GM12878 (cell line): ENCODE data around the gene SYMPK. TPM values are rescaled to one million over a fixed set of nuclear protein-coding genes. Genes with fewer than 3 reads are reported as not detected.
"Not testable (repeated sequence)": the region's sequence is repeated elsewhere in the genome, so short reads cannot be mapped to it uniquely, and the experiment has no call there.

ENCODE experiments used
- ATAC-seq: fragments of 200-7000 bp; cut with Tn5 transposase; 3 replicates; pipeline ENCODE4 v1.9.1; 2020; ENCODE audit warnings: mild to moderate bottlenecking, moderate library complexity
- BruUV-seq: library from RNA; stranded (reverse); fragments of 400-500 nt; replicated peaks from 2 replicates; lab custom pipeline; 2021; lab: Mats Ljungman, UMichigan
- CTCF ChIA-PET: fragments of 300-600 bp; sonication (Branson Sonifier 250); formaldehyde crosslinking; extraction: SDS; loops from one replicate; lab custom pipeline; 2021; ENCODE audit warnings: inconsistent platforms; lab: Yijun Ruan, JAX
- POLR2A ChIA-PET: fragments of 350-600 bp; formaldehyde crosslinking; extraction: SDS; loops from one replicate; lab custom pipeline; 2021; ENCODE audit warnings: inconsistent platforms; lab: Charles Lee
- RAD21 ChIA-PET: fragments of 300-600 bp; sonication (Branson Sonifier 250); formaldehyde crosslinking; loops from one replicate; lab custom pipeline; 2023; ENCODE audit warnings: antibody characterized with exemption; ENCODE audit not compliant: unreplicated experiment; lab: Charles Lee
- SMC1A ChIA-PET: fragments of 300-600 bp; sonication (Branson Sonifier 250); formaldehyde crosslinking; loops from one replicate; lab custom pipeline; 2023; ENCODE audit not compliant: unreplicated experiment, uncharacterized antibody; lab: Charles Lee
- DNase-seq: peaks from one replicate; pipeline ENCODE4 v3.0.0-alpha.2; 2011; ENCODE audit warnings: low read depth, low spot score
- FAIRE-seq: peaks from 3 replicates; lab custom pipeline; 2011; peaks lifted over from hg19 to GRCh38; lab: Jason Lieb, UNC
- H2AFZ ChIP-seq: 2 replicates; pipeline ENCODE4 v1.6.0; 2011; ENCODE audit warnings: low read depth, low read length, control low read depth; ENCODE audit not compliant: control insufficient read depth
- H3K27ac ChIP-seq: 2 replicates; pipeline ENCODE4 v1.5.1; 2011; ENCODE audit warnings: control low read depth; ENCODE audit not compliant: control insufficient read depth, insufficient read depth
- H3K27me3 ChIP-seq, 2 experiments: replicated peaks in 1 of 2; 2 replicates each; pipeline versions ENCODE4 v1.6.0 to v1.6.1; 2011; ENCODE audit warnings: low read length in 1 of 2; ENCODE audit not compliant: control insufficient read depth in 2 of 2, insufficient read depth in 2 of 2
- H3K36me3 ChIP-seq, 2 experiments: 2 replicates each; pipeline ENCODE4 v1.5.1; 2011; ENCODE audit warnings: low read length in 1 of 2; ENCODE audit not compliant: control insufficient read depth in 2 of 2, insufficient read depth in 2 of 2
- H3K4me1 ChIP-seq: 2 replicates; pipeline ENCODE4 v1.6.1; 2011; ENCODE audit warnings: mild to moderate bottlenecking, low read length, moderate library complexity, mixed read lengths; ENCODE audit not compliant: control insufficient read depth, insufficient read depth
- H3K4me2 ChIP-seq: 2 replicates; pipeline ENCODE4 v1.6.0; 2011; ENCODE audit warnings: control low read depth; ENCODE audit not compliant: control insufficient read depth, insufficient read depth
- H3K4me3 ChIP-seq: fragments of 200-600 bp; sonication (generic); 2 replicates; pipeline ENCODE4 v1.5.1; 2016
- H3K79me2 ChIP-seq: 2 replicates; pipeline ENCODE4 v1.6.0; 2011; ENCODE audit warnings: low read length; ENCODE audit not compliant: control insufficient read depth, insufficient read depth
- H3K9ac ChIP-seq: 2 replicates; pipeline ENCODE4 v1.8.0; 2011; ENCODE audit warnings: low read length, control low read depth, mixed read lengths; ENCODE audit not compliant: control insufficient read depth, insufficient read depth
- H3K9me3 ChIP-seq: replicated peaks from 3 replicates; pipeline ENCODE4 v1.5.1; 2011; ENCODE audit warnings: mild to moderate bottlenecking, low read length; ENCODE audit not compliant: control insufficient read depth, insufficient read depth
- H4K20me1 ChIP-seq: 2 replicates; pipeline ENCODE4 v1.6.0; 2011; ENCODE audit not compliant: control insufficient read depth, insufficient read depth
- BACH1 ChIP-seq: fragments of 450-650 bp; IDR thresholded peaks from 2 replicates; pipeline ENCODE4 v1.6.1; 2017; ENCODE audit warnings: mild to moderate bottlenecking, borderline replicate concordance
- BCL11A ChIP-seq: IDR thresholded peaks from 2 replicates; pipeline ENCODE4 v1.6.1; 2011; ENCODE audit warnings: low read depth, low read length
- CREM ChIP-seq: IDR thresholded peaks from 2 replicates; pipeline ENCODE4 v1.6.1; 2014; ENCODE audit warnings: antibody characterized with exemption, low read depth
- MXI1 ChIP-seq: fragments of 150-350 bp; IDR thresholded peaks from 2 replicates; pipeline ENCODE4 v1.6.1; 2011; ENCODE audit warnings: low read depth, mild to moderate bottlenecking, inconsistent platforms, low read length, improper control_type of control experiment
- MYB ChIP-seq: fragments of 150-350 bp; IDR thresholded peaks from 2 replicates; pipeline ENCODE4 v1.6.1; 2014; ENCODE audit warnings: mild to moderate bottlenecking, low read depth, low read length, borderline replicate concordance
- PAX5 ChIP-seq: IDR thresholded peaks from 2 replicates; pipeline ENCODE4 v1.6.1; 2011; ENCODE audit warnings: low read depth, low read length, borderline replicate concordance
- POLR2A ChIP-seq: IDR thresholded peaks from 2 replicates; pipeline ENCODE4 v1.6.1; 2011; ENCODE audit warnings: low read depth, mild to moderate bottlenecking, low read length
- RAD51 ChIP-seq: fragments of 450-650 bp; IDR thresholded peaks from 2 replicates; pipeline ENCODE4 v1.6.1; 2016; ENCODE audit warnings: moderate library complexity, mild to moderate bottlenecking, inconsistent platforms
- SMARCA5 ChIP-seq: fragments of 450-650 bp; IDR thresholded peaks from 2 replicates; pipeline ENCODE4 v1.6.1; 2017; ENCODE audit warnings: mild to moderate bottlenecking
- TARDBP ChIP-seq: IDR thresholded peaks from 2 replicates; pipeline ENCODE4 v1.6.1; 2016; ENCODE audit warnings: borderline replicate concordance
- YBX1 ChIP-seq: fragments of 450-650 bp; IDR thresholded peaks from 2 replicates; pipeline ENCODE4 v1.6.1; 2016; ENCODE audit warnings: antibody characterized with exemption
- ZNF217 ChIP-seq: fragments of 450-650 bp; IDR thresholded peaks from 2 replicates; pipeline ENCODE4 v1.6.1; 2017; ENCODE audit warnings: antibody characterized with exemption, mild to moderate bottlenecking
- ZZZ3 ChIP-seq: IDR thresholded peaks from 2 replicates; pipeline ENCODE4 v1.6.1; 2011; ENCODE audit warnings: low read depth; ENCODE audit not compliant: control insufficient read depth, insufficient read length
- WGBS: methylation state at CpG from one replicate; pipeline ENCODE4 v1.1.6; 2016; ENCODE audit warnings: low lambda C conversion rate; ENCODE audit not compliant: insufficient replicate concordance, insufficient coverage; ENCODE audit errors: missing lambda C conversion rate; 5-methylcytosine and 5-hydroxymethylcytosine counted together
- in situ Hi-C: fragments of 300-500 bp; cut with MboI; formaldehyde crosslinking; loops from 9 replicates; pipeline ENCODE4 v1.14.3; 2018; ENCODE audit warnings: mixed read lengths
- intact Hi-C: fragments of 100-400 bp; cut with micrococcal nuclease; formaldehyde crosslinking; loops from one replicate; pipeline ENCODE4 v1.14.2; 2022; ENCODE audit not compliant: unreplicated experiment
- polyA plus RNA-seq, 11 experiments: library from polyadenylated mRNA; depleted of rRNA in 4 of 11; unstranded in 6 of 11; stranded (reverse) in 5 of 11; fragments of >200 nt; fragmentation: Nextera tagmentation in 4 of 11; fragmentation: Illumina TruSeq in 1 of 11; extraction: Ambion mirVana in 4 of 11; extraction: Trizol in 1 of 11; gene quantifications; 1 replicate in 1 of 11; 2 replicates in 10 of 11; pipeline versions ENCODE4 v1.2.1 to v1.2.3, GENCODE V29; 2011 to 2016; ENCODE audit warnings: inconsistent platforms in 2 of 11, missing spikeins in 2 of 11, low read depth in 1 of 11
- total RNA-seq, 4 experiments: library from RNA; depleted of rRNA in 3 of 4; stranded (reverse); fragments of >200 nt in 3 of 4; fragmentation: Illumina TruSeq in 1 of 4; extraction: Trizol in 1 of 4; gene quantifications; 2 replicates each; pipeline versions ENCODE4 v1.2.1 to v1.2.3, GENCODE V29; 2013 to 2021

SYMPK gene
- total and polyA plus RNA-seq, 10 of the 15 experiments (the other 5 are each of a cell fraction or from before 2014, with no cell fraction given), result 0.49 to 109 (median 42.5) TPM

GRCh38 chr19:45800070-45800553 lies 62.8 kb downstream of the SYMPK start:
- 62% methylated on average over 8 of the region's 8 CpGs for WGBS
- BruUV-seq, result no TSS peak
- TF ChIP-seq TARDBP (no peak), YBX1 (no peak), PAX5 (no peak), SMARCA5 (no peak), BCL11A (no peak), ZNF217 (no peak), MYB (no peak), MXI1 (no peak), RAD51 (no peak), CREM (no peak), ZZZ3 (no peak), POLR2A (no peak), BACH1 (no peak)
- ChIA-PET RAD21 (interaction anchor here (1.4 to 4.8 kb wide), 2 partner anchors 30 to 159 kb away, joined by 3 to 63 read pairs; partner anchors contain the start of gene SIX5), CTCF (interaction anchor here (0.8 to 8.1 kb wide), 15 partner anchors 12 to 169 kb away, joined by 3 to 110 read pairs (median 6); partner anchors contain the start of gene SIX5), SMC1A (interaction anchor here (0.9 to 2.5 kb wide), 4 partner anchors 17 to 48 kb away, joined by 3 to 24 read pairs (median 4); partner anchors contain the start of gene SIX5), POLR2A (interaction anchor here (0.9 to 2.0 kb wide), 3 partner anchors 11 to 33 kb away, joined by 3 to 9 read pairs (median 4); no protein-coding TSS in a partner anchor)
- Histone ChIP-seq H3K9me3 (no peaks in the 10 kb centered on the region), H3K4me3 (no peak overlapping the region), H3K4me2 (no peak overlapping the region), H3K27me3 (no peaks in the 10 kb centered on the region), H3K4me1 (peaks cover 8% of the 10 kb centered on the region), H3K79me2 (no peaks in the 10 kb centered on the region), H4K20me1 (no peaks in the 10 kb centered on the region), H3K36me3 (no peaks in the 10 kb centered on the region), H3K9ac (no peak overlapping the region), H2AFZ (no peak overlapping the region), H3K27ac (no peak overlapping the region)
- no peak for DNase-seq
- in situ Hi-C loops, result no loop called here
- no peak for ATAC-seq
- FAIRE-seq, result no peak
- intact Hi-C loops, result no loop called here

GRCh38 chr19:45799541-45799940 lies 63.4 kb downstream of the SYMPK start:
- FAIRE-seq, H3K79me2 ChIP-seq, H4K20me1 ChIP-seq, H3K9me3 ChIP-seq, H3K36me3 ChIP-seq, in situ Hi-C loops, H3K4me3 ChIP-seq, H2AFZ ChIP-seq, H3K27me3 ChIP-seq, H3K4me1 ChIP-seq, H3K9ac ChIP-seq, BruUV-seq, H3K27ac ChIP-seq, ATAC-seq, DNase-seq: not testable (repeated sequence)
- ChIA-PET POLR2A (interaction anchor here (0.6 to 2.0 kb wide), 5 partner anchors 29 to 286 kb away, joined by 3 to 9 read pairs (median 3); no protein-coding TSS in a partner anchor), RAD21 (interaction anchor here (0.8 to 4.8 kb wide), 4 partner anchors 27 to 158 kb away, joined by 3 to 63 read pairs (median 4); partner anchors contain the start of gene SIX5), SMC1A (interaction anchor here (0.7 to 2.5 kb wide), 9 partner anchors 18 to 114 kb away, joined by 3 to 24 read pairs (median 4); partner anchors contain the start of genes QPCTL, SIX5 and SNRPD2), CTCF (interaction anchor here (0.7 to 8.1 kb wide), 27 partner anchors 9 to 360 kb away, joined by 3 to 110 read pairs (median 4); partner anchors contain the start of genes FBXO46, MYPOP, QPCTL and RSPH6A)
- 89% methylated on average over 5 of the region's 5 CpGs for WGBS
- intact Hi-C loops, result loop anchor here (2.0 kb wide), 1 partner anchor 29 kb away; no protein-coding TSS in a partner anchor
- H3K4me2 ChIP-seq, result 0 out of 2 replicates have a peak overlapping the region, but pooled peaks have one; percentile 4
